Sciatic nerve (tissue), 1 donor: ENCODE data around the gene NOP9. TPM values are rescaled to one million over a fixed set of nuclear protein-coding genes. Genes with fewer than 3 reads are reported as not detected.

ENCODE experiments used
- total RNA-seq: library from RNA; stranded (reverse); fragmentation: NEBNext Ultra II Directional; extraction: Animal tissue kit (Norgen Biotek cat#: 25700); gene quantifications from one replicate; pipeline ENCODE4 v1.2.1, GENCODE V29; 2021
- donor health status: DM: no; HTN: no; CAD: no.

The NOP9 gene
- total RNA-seq, 1 donor from 2014 or later = 21.4 TPM

Other genes with a start within 250 kb of the NOP9 start
- 0.58 TPM for gene CARMIL3, start 247.8 kb upstream of the NOP9 start, total RNA-seq
- not detected for gene CPNE6, start 228.3 kb upstream of the NOP9 start, total RNA-seq
- 11.9 TPM for gene PCK2, start 205.5 kb upstream of the NOP9 start, total RNA-seq
- 47.6 TPM for gene DCAF11, start 185.1 kb upstream of the NOP9 start, total RNA-seq
- gene NRL, start 184.9 kb upstream of the NOP9 start, total RNA-seq = 2.9 TPM
- 0.76 TPM for gene FITM1, start 169.2 kb upstream of the NOP9 start, total RNA-seq
- 116 TPM for gene PSME1, start 163.7 kb upstream of the NOP9 start, total RNA-seq
- gene EMC9, start 158.3 kb upstream of the NOP9 start, total RNA-seq = 14.8 TPM
- 77.7 TPM for gene PSME2, start 153.2 kb upstream of the NOP9 start, total RNA-seq
- gene RNF31, start 152.4 kb upstream of the NOP9 start, total RNA-seq = 61.5 TPM
- 107 TPM for gene IRF9, start 138.6 kb upstream of the NOP9 start, total RNA-seq
- gene REC8, start 127.8 kb upstream of the NOP9 start, total RNA-seq = 20.9 TPM
- gene IPO4, start 111.0 kb upstream of the NOP9 start, total RNA-seq = 17.7 TPM
- 40.8 TPM for gene TM9SF1, start 104.4 kb upstream of the NOP9 start, total RNA-seq
- not detected for gene TSSK4, start 94.2 kb upstream of the NOP9 start, total RNA-seq
- 56.4 TPM for gene CHMP4A, start 86.4 kb upstream of the NOP9 start, total RNA-seq
- gene MDP1, start 83.8 kb upstream of the NOP9 start, total RNA-seq = 13.8 TPM
- gene NEDD8, start 67.5 kb upstream of the NOP9 start, total RNA-seq = 132 TPM
- gene GMPR2, start 66.9 kb upstream of the NOP9 start, total RNA-seq = 52.0 TPM
- 81.1 TPM for gene TINF2, start 57.2 kb upstream of the NOP9 start, total RNA-seq
- 13.2 TPM for gene TGM1, start 36.7 kb upstream of the NOP9 start, total RNA-seq
- 31.9 TPM for gene RABGGTA, start 28.3 kb upstream of the NOP9 start, total RNA-seq
- 27.7 TPM for gene DHRS1, start 70 bp upstream of the NOP9 start, total RNA-seq
- gene CIDEB, start 8.1 kb downstream of the NOP9 start, total RNA-seq = 17.3 TPM
- gene LTB4R2, start 10.3 kb downstream of the NOP9 start, total RNA-seq = 5.6 TPM
- gene LTB4R, start 11.7 kb downstream of the NOP9 start, total RNA-seq = 6.7 TPM
- 68.1 TPM for gene ADCY4, start 35.2 kb downstream of the NOP9 start, total RNA-seq
- 8.9 TPM for gene RIPK3, start 40.1 kb downstream of the NOP9 start, total RNA-seq
- 78.9 TPM for gene NFATC4, start 68.3 kb downstream of the NOP9 start, total RNA-seq
- 20.0 TPM for gene NYNRIN, start 99.2 kb downstream of the NOP9 start, total RNA-seq
- 7.0 TPM for gene CBLN3, start 129.8 kb downstream of the NOP9 start, total RNA-seq
- 73.4 TPM for gene KHNYN, start 130.1 kb downstream of the NOP9 start, total RNA-seq
- gene SDR39U1, start 142.9 kb downstream of the NOP9 start, total RNA-seq = 43.9 TPM
- 2.3 TPM for gene CMA1, start 208.4 kb downstream of the NOP9 start, total RNA-seq